CD4-positive, alpha-beta memory T cell (primary cell): Measurements from ENCODE around the gene SPTB. TPM values are rescaled to one million over a fixed set of nuclear protein-coding genes. Genes with fewer than 3 reads are reported as not detected.

Source experiments
- CTCF ChIA-PET: fragments of 350-600 bp; sonication (Branson Sonifier 250); formaldehyde crosslinking; loops from one replicate; lab custom pipeline; 2021; ENCODE audit warnings: inconsistent platforms; ENCODE audit not compliant: partially characterized antibody; lab: Charles Lee
- POLR2A ChIA-PET: fragments of 350-600 bp; sonication (Branson Sonifier 250); formaldehyde crosslinking; loops from one replicate; lab custom pipeline; 2021; ENCODE audit not compliant: partially characterized antibody; lab: Charles Lee
- DNase-seq, 5 donors: peaks; one replicate each; pipeline versions ENCODE4 v3.0.0 to v3.0.0-alpha.2; 2020 to 2022; ENCODE audit warnings: mixed read lengths in 1 of 5
- H3K27ac ChIP-seq: one replicate; pipeline ENCODE4 v1.7.0; 2013; ENCODE audit warnings: low read depth, low read length
- H3K27me3 ChIP-seq: 2 replicates; pipeline ENCODE4 v1.7.0; 2013; ENCODE audit warnings: mild to moderate bottlenecking, low read length, moderate library complexity; ENCODE audit not compliant: insufficient read depth
- H3K36me3 ChIP-seq: 2 replicates; pipeline ENCODE4 v1.7.0; 2013; ENCODE audit warnings: mild to moderate bottlenecking, low read length, moderate library complexity; ENCODE audit not compliant: insufficient read depth
- H3K4me1 ChIP-seq: 2 replicates; pipeline ENCODE4 v1.7.0; 2013; ENCODE audit warnings: mild to moderate bottlenecking, low read length, moderate library complexity; ENCODE audit not compliant: insufficient read depth
- H3K4me3 ChIP-seq, 2 donors: one replicate each; pipeline ENCODE4 v1.7.0; 2013; ENCODE audit warnings: low read length in 2 of 2, mild to moderate bottlenecking in 1 of 2
- H3K9me3 ChIP-seq, 2 donors: one replicate each; pipeline ENCODE4 v1.7.0; 2013; ENCODE audit warnings: low read length in 2 of 2, control low read depth in 1 of 2; ENCODE audit not compliant: control insufficient read depth in 1 of 2
- H3K27ac Mint-ChIP-seq, 7 donors: one replicate each; pipeline ENCODE4 v1.8.0; 2020 to 2021; ENCODE audit warnings: mixed read lengths in 7 of 7, mild to moderate bottlenecking in 6 of 7, inconsistent platforms in 3 of 7, moderate library complexity in 3 of 7
- H3K27me3 Mint-ChIP-seq, 2 donors: one replicate each; pipeline ENCODE4 v1.8.0; 2020 to 2021; ENCODE audit warnings: mixed read lengths in 2 of 2
- H3K36me3 Mint-ChIP-seq, 2 donors: one replicate each; pipeline ENCODE4 v1.8.0; 2020 to 2021; ENCODE audit warnings: mixed read lengths in 2 of 2, inconsistent platforms in 1 of 2, mild to moderate bottlenecking in 1 of 2
- H3K4me1 Mint-ChIP-seq, 4 donors: one replicate each; pipeline ENCODE4 v1.8.0; 2020 to 2021; ENCODE audit warnings: mixed read lengths in 4 of 4, mild to moderate bottlenecking in 1 of 4
- H3K4me3 Mint-ChIP-seq, 8 donors: one replicate each; pipeline ENCODE4 v1.8.0; 2020 to 2021; ENCODE audit warnings: mixed read lengths in 8 of 8, mild to moderate bottlenecking in 7 of 8, moderate library complexity in 6 of 8, inconsistent platforms in 3 of 8
- H3K9me3 Mint-ChIP-seq, 8 donors: one replicate each; pipeline ENCODE4 v1.8.0; 2020 to 2021; ENCODE audit warnings: mixed read lengths in 8 of 8, mild to moderate bottlenecking in 5 of 8, inconsistent platforms in 3 of 8, moderate library complexity in 1 of 8
- intact Hi-C: fragments of 100-400 bp; cut with micrococcal nuclease; formaldehyde crosslinking; loops from one replicate; pipeline ENCODE4 v1.15.1; 2023
- polyA plus RNA-seq, 2 donors: library from polyadenylated mRNA; unstranded; fragments of 300-500 nt; fragmentation: Illumina TruSeq; gene quantifications; one replicate each; pipeline ENCODE4 v1.2.3, GENCODE V29; 2021
- total RNA-seq, 2 experiments: library from RNA; stranded (reverse); gene quantifications; one replicate each; pipeline ENCODE4 v1.2.3, GENCODE V29; 2021

Gene SPTB
- total and polyA plus RNA-seq, 4 experiments from 2014 or later = 0.03 to 0.37 (median 0.09) TPM; not detected in 1

GRCh38 chr14:64835431-64835830 is 44.3 kb downstream of the SPTB start:
- Histone ChIP-seq H3K36me3 (no peaks in the 10 kb centered on the region), H3K27me3 (no peaks in the 10 kb centered on the region), H3K4me3 (no peak overlapping the region), H3K27ac (no peak overlapping the region), H3K4me1 (no peaks in the 10 kb centered on the region), H3K9me3 (no peaks in the 10 kb centered on the region)
- Mint-ChIP-seq H3K36me3 (no peaks in the 10 kb centered on the region), H3K27ac (no peak overlapping the region), H3K4me1 (no peaks in the 10 kb centered on the region), H3K27me3 (peaks cover 14 to 19% of the 10 kb centered on the region in 2 donors), H3K4me3 (no peak overlapping the region), H3K9me3 (peaks cover 0 to 2% (median 0%) of the 10 kb centered on the region in 8 donors)
- POLR2A ChIA-PET = no interaction called here
- DNase-seq = no peak
- intact Hi-C loops = loop anchor here (1.0 kb wide), 1 partner anchor 45 kb away; no protein-coding TSS in a partner anchor
- CTCF ChIA-PET = interaction anchor here (1.2 to 1.8 kb wide), 3 partner anchors 11 to 57 kb away, joined by 3 to 6 read pairs (median 4); no protein-coding TSS in a partner anchor

DNA sequence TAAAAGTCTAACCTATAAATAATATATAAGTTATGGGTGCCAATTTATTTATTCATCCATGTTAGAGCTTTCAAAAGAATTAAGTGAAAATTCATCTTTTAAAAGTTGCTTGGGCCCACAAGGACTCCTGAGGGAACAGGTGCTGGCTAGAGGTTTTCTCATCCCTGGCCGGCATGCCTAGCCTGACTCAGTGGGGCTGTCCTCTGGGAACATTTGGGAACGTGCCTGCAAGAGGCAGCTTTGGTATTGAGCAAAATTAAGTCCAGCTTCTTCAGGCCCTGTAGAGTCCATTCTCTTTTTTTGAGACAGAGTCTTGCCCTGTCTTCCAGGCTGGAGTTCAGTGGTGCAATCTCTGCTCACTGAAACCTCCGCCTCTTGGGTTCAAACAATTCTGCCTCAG is 44.7 kb downstream of the SPTB start:
- H3K27me3 ChIP-seq = no peaks in the 10 kb centered on the region
- Mint-ChIP-seq H3K27me3 (peaks cover 13 to 17% of the 10 kb centered on the region in 2 donors), H3K36me3 (no peaks in the 10 kb centered on the region), H3K4me1 (no peaks in the 10 kb centered on the region), H3K4me3 (no peak overlapping the region), H3K27ac (no peak overlapping the region), H3K9me3 (peaks cover 0 to 2% (median 0%) of the 10 kb centered on the region in 8 donors)
- no peak overlapping the region for H3K27ac ChIP-seq
- no peak for DNase-seq
- POLR2A ChIA-PET = no interaction called here
- H3K4me1 ChIP-seq = no peaks in the 10 kb centered on the region
- intact Hi-C loops = loop anchor here (1.0 kb wide), 1 partner anchor 45 kb away; no protein-coding TSS in a partner anchor
- H3K4me3 ChIP-seq = no peak overlapping the region
- CTCF ChIA-PET = interaction anchor here (1.2 to 1.8 kb wide), 3 partner anchors 11 to 57 kb away, joined by 3 to 6 read pairs (median 4); no protein-coding TSS in a partner anchor
- no peaks in the 10 kb centered on the region for H3K36me3 ChIP-seq
- H3K9me3 ChIP-seq = no peaks in the 10 kb centered on the region

GRCh38 chr14:64831419-64831818 is 48.3 kb downstream of the SPTB start:
- H3K4me1 ChIP-seq = no peaks in the 10 kb centered on the region
- H3K27ac ChIP-seq = no peak overlapping the region
- ChIA-PET POLR2A (no interaction called here), CTCF (interaction anchor here (3.3 to 6.1 kb wide), 2 partner anchors 8 to 61 kb away, joined by 15 to 25 read pairs; no protein-coding TSS in a partner anchor)
- no peaks in the 10 kb centered on the region for H3K9me3 Mint-ChIP-seq
- H3K9me3 ChIP-seq = no peaks in the 10 kb centered on the region
- no peak overlapping the region for H3K4me3 ChIP-seq
- DNase-seq = no peak
- no peaks in the 10 kb centered on the region for H3K36me3 ChIP-seq
- peaks cover 2% of the 10 kb centered on the region in 2 donors for H3K27me3 Mint-ChIP-seq
- H3K4me1 Mint-ChIP-seq = no peaks in the 10 kb centered on the region
- H3K4me3 Mint-ChIP-seq = no peak overlapping the region
- intact Hi-C loops = no loop called here
- no peaks in the 10 kb centered on the region for H3K27me3 ChIP-seq
- H3K27ac Mint-ChIP-seq = no peak overlapping the region
- no peaks in the 10 kb centered on the region for H3K36me3 Mint-ChIP-seq

GRCh38 chr14:64830961-64831360 is 48.7 kb downstream of the SPTB start:
- CTCF ChIA-PET = interaction anchor here (3.3 to 6.1 kb wide), 2 partner anchors 8 to 61 kb away, joined by 15 to 25 read pairs; no protein-coding TSS in a partner anchor
- no peaks in the 10 kb centered on the region for H3K4me1 Mint-ChIP-seq

GRCh38 chr14:64828071-64828470 is 51.6 kb downstream of the SPTB start:
- Mint-ChIP-seq H3K9me3 (no peaks in the 10 kb centered on the region), H3K4me1 (peaks cover 1 to 4% (median 4%) of the 10 kb centered on the region in 4 donors), H3K27me3 (peaks cover 4 to 5% of the 10 kb centered on the region in 2 donors), H3K27ac (no peak overlapping the region), H3K4me3 (no peak overlapping the region), H3K36me3 (no peaks in the 10 kb centered on the region)
- no peak for DNase-seq
- peaks cover 6% of the 10 kb centered on the region for H3K4me1 ChIP-seq
- no peak overlapping the region for H3K4me3 ChIP-seq
- H3K36me3 ChIP-seq = no peaks in the 10 kb centered on the region
- H3K27ac ChIP-seq = no peak overlapping the region
- intact Hi-C loops = no loop called here
- H3K27me3 ChIP-seq = no peaks in the 10 kb centered on the region
- CTCF ChIA-PET = interaction anchor here (0.9 to 6.1 kb wide), 2 partner anchors 16 to 64 kb away, joined by 3 to 25 read pairs; no protein-coding TSS in a partner anchor
- POLR2A ChIA-PET = no interaction called here
- H3K9me3 ChIP-seq = no peaks in the 10 kb centered on the region

More at GRCh38 chr14:64830961-64831360, 48.7 kb downstream of the SPTB start:
- Histone ChIP-seq H3K27me3 (no peaks in the 10 kb centered on the region), H3K9me3 (no peaks in the 10 kb centered on the region), H3K27ac (no peak overlapping the region), H3K4me3 (no peak overlapping the region), H3K36me3 (no peaks in the 10 kb centered on the region), H3K4me1 (no peaks in the 10 kb centered on the region)
- H3K36me3 Mint-ChIP-seq = no peaks in the 10 kb centered on the region
- H3K9me3 Mint-ChIP-seq = no peaks in the 10 kb centered on the region
- H3K27me3 Mint-ChIP-seq = peaks cover 2% of the 10 kb centered on the region in 2 donors
- no peak overlapping the region for H3K4me3 Mint-ChIP-seq
- POLR2A ChIA-PET = no interaction called here
- H3K27ac Mint-ChIP-seq = no peak overlapping the region
- no peak for DNase-seq
- intact Hi-C loops = no loop called here

DNA sequence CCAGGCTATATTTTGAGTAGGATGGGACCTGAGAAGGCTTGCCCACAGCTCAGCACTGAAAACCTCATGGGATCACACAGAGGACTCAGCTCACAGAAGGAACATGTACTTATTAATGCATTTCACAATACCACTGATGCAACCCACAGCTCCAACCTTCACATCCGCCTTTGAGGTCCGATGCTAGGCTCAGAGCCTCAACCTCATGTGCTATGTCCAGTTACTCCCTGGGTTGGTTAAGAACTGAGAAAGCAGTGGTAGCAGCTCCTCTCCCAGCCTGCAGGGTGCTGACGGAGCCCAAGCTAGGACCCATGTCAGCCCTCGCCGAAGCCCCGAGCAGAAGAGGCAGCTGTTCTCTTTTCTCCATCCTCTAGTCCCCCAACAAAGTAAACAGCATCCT is 52.9 kb downstream of the SPTB start:
- DNase-seq = no peak
- H3K27me3 ChIP-seq = no peaks in the 10 kb centered on the region
- POLR2A ChIA-PET = no interaction called here
- no peaks in the 10 kb centered on the region for H3K36me3 ChIP-seq
- CTCF ChIA-PET = interaction anchor here (6.1 kb wide), 1 partner anchor 65 kb away, joined by 25 read pairs; no protein-coding TSS in a partner anchor
- Mint-ChIP-seq H3K4me1 (peaks cover 2 to 6% (median 5%) of the 10 kb centered on the region in 4 donors), H3K27ac (no peak overlapping the region), H3K36me3 (no peaks in the 10 kb centered on the region), H3K27me3 (peaks cover 4 to 5% of the 10 kb centered on the region in 2 donors), H3K9me3 (no peaks in the 10 kb centered on the region), H3K4me3 (no peak overlapping the region)
- H3K27ac ChIP-seq = no peak overlapping the region
- no peak overlapping the region for H3K4me3 ChIP-seq
- peaks cover 8% of the 10 kb centered on the region for H3K4me1 ChIP-seq
- intact Hi-C loops = no loop called here
- no peaks in the 10 kb centered on the region for H3K9me3 ChIP-seq

DNA sequence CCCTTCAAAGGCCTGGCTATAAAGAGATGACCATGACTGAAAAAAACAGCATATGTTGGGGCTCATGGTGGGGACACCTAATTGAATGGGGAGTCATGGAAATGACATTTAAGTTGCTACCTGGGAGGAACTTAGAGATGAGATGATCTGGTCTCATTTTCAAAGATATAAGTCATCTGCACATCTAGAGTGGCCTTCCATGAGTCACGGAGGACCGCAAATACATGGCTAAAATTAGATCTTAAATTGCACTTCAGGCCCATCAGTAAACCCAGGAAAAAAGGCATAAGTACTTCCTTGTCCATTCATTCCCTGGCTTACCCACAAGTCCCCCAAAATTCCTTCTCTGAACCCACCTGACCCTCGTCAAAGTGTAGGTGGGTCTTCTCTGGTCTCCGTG is 53.4 kb downstream of the SPTB start:
- no peak overlapping the region for H3K4me3 ChIP-seq
- H3K27ac ChIP-seq = no peak overlapping the region
- no peak for DNase-seq
- H3K36me3 ChIP-seq = no peaks in the 10 kb centered on the region
- H3K36me3 Mint-ChIP-seq = no peaks in the 10 kb centered on the region
- H3K4me3 Mint-ChIP-seq = no peak overlapping the region
- intact Hi-C loops = no loop called here
- no peaks in the 10 kb centered on the region for H3K9me3 Mint-ChIP-seq
- H3K27me3 ChIP-seq = no peaks in the 10 kb centered on the region
- H3K4me1 ChIP-seq = peaks cover 8% of the 10 kb centered on the region
- H3K27me3 Mint-ChIP-seq = peaks cover 4 to 5% of the 10 kb centered on the region in 2 donors
- H3K4me1 Mint-ChIP-seq = peaks cover 2 to 6% (median 5%) of the 10 kb centered on the region in 4 donors
- CTCF ChIA-PET = interaction anchor here (6.1 kb wide), 1 partner anchor 66 kb away, joined by 25 read pairs; no protein-coding TSS in a partner anchor
- POLR2A ChIA-PET = no interaction called here
- no peaks in the 10 kb centered on the region for H3K9me3 ChIP-seq
- H3K27ac Mint-ChIP-seq = no peak overlapping the region
